ENCODE results near the gene OR52E1. TPM values are rescaled to one million over a fixed set of nuclear protein-coding genes. Genes with fewer than 3 reads are reported as not detected.

Gene OR52E1
- total and polyA plus RNA-seq, 4 donors: not detected

- WGBS: 80% methylated on average over 1 of the region's 1 CpG
- DNase-seq (ENCODE audit: low spot score): no peak
- TF ChIP-seq FOXA2 (IDR thresholded peaks at IDR 0.05) (no peak), TAF1 (conservative IDR thresholded peaks at IDR 0.05) (no peak), HNF4G (IDR thresholded peaks at IDR 0.05) (no peak), NR2F2 (IDR thresholded peaks at IDR 0.05) (no peak)
- TF ChIP-seq, protein P1, sequence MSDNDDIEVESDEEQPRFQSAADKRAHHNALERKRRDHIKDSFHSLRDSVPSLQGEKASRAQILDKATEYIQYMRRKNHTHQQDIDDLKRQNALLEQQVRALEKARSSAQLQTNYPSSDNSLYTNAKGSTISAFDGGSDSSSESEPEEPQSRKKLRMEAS (IDR thresholded peaks at IDR 0.05): no peak
- Histone ChIP-seq H3K36me3 (ENCODE audit: control insufficient read depth in 4 of 4, insufficient read depth in 3 of 4, low read depth in 1 of 4, low read length in 3 of 4) (no peaks in the 10 kb centered on the region), H3K9ac (ENCODE audit: low read depth in 1 of 2, low read length in 2 of 2) (no peak overlapping the region), H3K9me3 (ENCODE audit: control insufficient read depth in 4 of 4, low read length in 3 of 4) (peaks cover 0 to 4% (median 0%) of the 10 kb centered on the region in 4 donors), H3K27me3 (ENCODE audit: control insufficient read depth in 4 of 4, insufficient read depth in 4 of 4, low read length in 3 of 4) (peaks cover 0 to 5% (median 0%) of the 10 kb centered on the region in 4 donors), H3K27ac (ENCODE audit: low read depth in 1 of 2, low read length in 2 of 2) (no peak overlapping the region), H3K4me3 (ENCODE audit: low read depth in 1 of 3, low read length in 3 of 3) (no peak overlapping the region), H3K4me1 (ENCODE audit: control insufficient read depth in 4 of 4, insufficient read depth in 4 of 4, low read length in 3 of 4) (peaks cover 0 to 1% (median 0%) of the 10 kb centered on the region in 4 donors)
Observed at GRCh38 chr11:5090668-5091067, 21.3 kb downstream of the OR52E1 start.

- Histone ChIP-seq H3K27me3 (ENCODE audit: control insufficient read depth in 4 of 4, insufficient read depth in 4 of 4, low read length in 3 of 4) (peaks cover 0 to 5% (median 2%) of the 10 kb centered on the region in 4 donors), H3K9me3 (ENCODE audit: control insufficient read depth in 4 of 4, low read length in 3 of 4) (no peaks in the 10 kb centered on the region), H3K27ac (ENCODE audit: low read depth in 1 of 2, low read length in 2 of 2) (no peak overlapping the region), H3K36me3 (ENCODE audit: control insufficient read depth in 4 of 4, insufficient read depth in 3 of 4, low read depth in 1 of 4, low read length in 3 of 4) (no peaks in the 10 kb centered on the region), H3K4me1 (ENCODE audit: control insufficient read depth in 4 of 4, insufficient read depth in 4 of 4, low read length in 3 of 4) (peaks cover 0 to 1% (median 0%) of the 10 kb centered on the region in 4 donors), H3K9ac (ENCODE audit: low read depth in 1 of 2, low read length in 2 of 2) (no peak overlapping the region), H3K4me3 (ENCODE audit: low read depth in 1 of 3, low read length in 3 of 3) (no peak overlapping the region)
- no peak for DNase-seq (ENCODE audit: low spot score)
- WGBS: 82% methylated on average over 8 of the region's 8 CpGs
- TF ChIP-seq FOXA2 (IDR thresholded peaks at IDR 0.05): no peak
- TF ChIP-seq RXRA (IDR thresholded peaks at IDR 0.05): no peak
- TF ChIP-seq TAF1 (conservative IDR thresholded peaks at IDR 0.05): no peak
- TF ChIP-seq CTCF (IDR thresholded peaks at IDR 0.05; ENCODE audit: low read depth, low read length, missing input control): no peak
- no peak for TF ChIP-seq HNF4A (conservative IDR thresholded peaks at IDR 0.05)
- TF ChIP-seq, protein P2, sequence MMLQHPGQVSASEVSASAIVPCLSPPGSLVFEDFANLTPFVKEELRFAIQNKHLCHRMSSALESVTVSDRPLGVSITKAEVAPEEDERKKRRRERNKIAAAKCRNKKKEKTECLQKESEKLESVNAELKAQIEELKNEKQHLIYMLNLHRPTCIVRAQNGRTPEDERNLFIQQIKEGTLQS (IDR thresholded peaks at IDR 0.05): no peak
- TF ChIP-seq RAD21 (IDR thresholded peaks at IDR 0.05): no peak
- TF ChIP-seq, protein P1 (IDR thresholded peaks at IDR 0.05): no peak
- no peak for TF ChIP-seq SP1 (IDR thresholded peaks at IDR 0.05)
- no peak for TF ChIP-seq YY1 (IDR thresholded peaks at IDR 0.05)
- no peak for TF ChIP-seq GABPA (IDR thresholded peaks at IDR 0.05 in 1 of 2, conservative IDR thresholded peaks at IDR 0.05 in 1 of 2)
- TF ChIP-seq ZBTB33 (IDR thresholded peaks at IDR 0.05): no peak
- no peak for TF ChIP-seq NR2F2 (IDR thresholded peaks at IDR 0.05)
- no peak for TF ChIP-seq JUND (IDR thresholded peaks at IDR 0.05)
- no peak for TF ChIP-seq HNF4G (IDR thresholded peaks at IDR 0.05)
- no peak for TF ChIP-seq FOXA1 (IDR thresholded peaks at IDR 0.05)
- no peak for TF ChIP-seq REST (IDR thresholded peaks at IDR 0.05)
Observed at GRCh38 chr11:5092821-5093585, 23.6 kb downstream of the OR52E1 start.
